ENCODE data around the gene SLC37A1. TPM values are rescaled to one million over a fixed set of nuclear protein-coding genes. Genes with fewer than 3 reads are reported as not detected.

SLC37A1 gene
- total RNA-seq, 1 experiment from 2014 or later = 11.2 TPM

DNA sequence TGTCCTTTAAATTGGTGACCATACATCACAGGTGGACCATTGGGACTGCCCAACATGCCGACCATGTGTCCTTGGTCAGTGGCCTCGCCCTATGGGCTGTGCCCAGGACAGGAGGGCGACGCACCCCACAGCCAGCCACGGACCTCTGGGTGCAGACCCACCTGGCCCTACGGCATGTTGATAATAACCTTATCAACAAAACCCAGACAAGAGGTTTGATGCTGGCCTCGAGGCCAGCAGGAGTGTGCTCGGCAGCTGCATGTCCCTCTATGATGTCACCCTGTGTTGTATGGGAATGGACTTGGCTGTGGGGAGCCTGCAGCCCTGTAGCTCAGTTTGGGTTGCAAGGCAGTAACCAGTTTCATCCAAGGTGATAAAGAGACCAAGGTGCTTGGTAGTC is 32.1 kb downstream of the SLC37A1 start:
- Histone ChIP-seq H3K27ac (ENCODE audit: low read depth, low read length, poor library complexity, severe bottlenecking) (no peak overlapping the region), H3K36me3 (ENCODE audit: insufficient read depth, low read length, poor library complexity, severe bottlenecking) (no peaks in the 10 kb centered on the region), H3K27me3 (replicated peaks; ENCODE audit: insufficient read depth, low read depth, low read length, poor library complexity) (no peaks in the 10 kb centered on the region), H3K4me3 (ENCODE audit: low read depth, low read length, poor library complexity, severe bottlenecking) (no peak overlapping the region), H3K4me1 (ENCODE audit: insufficient read depth, low read length, poor library complexity, severe bottlenecking) (no peaks in the 10 kb centered on the region), H3K9me3 (ENCODE audit: low read depth, low read length, poor library complexity, severe bottlenecking) (no peaks in the 10 kb centered on the region)
- BruUV-seq (replicated peaks) = no TSS peak
- TF ChIP-seq, protein P1, sequence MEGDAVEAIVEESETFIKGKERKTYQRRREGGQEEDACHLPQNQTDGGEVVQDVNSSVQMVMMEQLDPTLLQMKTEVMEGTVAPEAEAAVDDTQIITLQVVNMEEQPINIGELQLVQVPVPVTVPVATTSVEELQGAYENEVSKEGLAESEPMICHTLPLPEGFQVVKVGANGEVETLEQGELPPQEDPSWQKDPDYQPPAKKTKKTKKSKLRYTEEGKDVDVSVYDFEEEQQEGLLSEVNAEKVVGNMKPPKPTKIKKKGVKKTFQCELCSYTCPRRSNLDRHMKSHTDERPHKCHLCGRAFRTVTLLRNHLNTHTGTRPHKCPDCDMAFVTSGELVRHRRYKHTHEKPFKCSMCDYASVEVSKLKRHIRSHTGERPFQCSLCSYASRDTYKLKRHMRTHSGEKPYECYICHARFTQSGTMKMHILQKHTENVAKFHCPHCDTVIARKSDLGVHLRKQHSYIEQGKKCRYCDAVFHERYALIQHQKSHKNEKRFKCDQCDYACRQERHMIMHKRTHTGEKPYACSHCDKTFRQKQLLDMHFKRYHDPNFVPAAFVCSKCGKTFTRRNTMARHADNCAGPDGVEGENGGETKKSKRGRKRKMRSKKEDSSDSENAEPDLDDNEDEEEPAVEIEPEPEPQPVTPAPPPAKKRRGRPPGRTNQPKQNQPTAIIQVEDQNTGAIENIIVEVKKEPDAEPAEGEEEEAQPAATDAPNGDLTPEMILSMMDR (conservative IDR thresholded peaks at IDR 0.05; ENCODE audit: low read depth, low read length) = no peak
- no peak for TF ChIP-seq EZH2 (IDR thresholded peaks at IDR 0.05; ENCODE audit: borderline replicate concordance, low read depth, low read length, poor library complexity, severe bottlenecking)
- DNase-seq (ENCODE audit: low spot score) = no peak
- CTCF ChIA-PET = no interaction called here
- POLR2A ChIA-PET (ENCODE audit: low non-redundant PET) = no interaction called here
- intact Hi-C loops (cut with micrococcal nuclease; ENCODE audit: unreplicated experiment) = no loop called here

DNA sequence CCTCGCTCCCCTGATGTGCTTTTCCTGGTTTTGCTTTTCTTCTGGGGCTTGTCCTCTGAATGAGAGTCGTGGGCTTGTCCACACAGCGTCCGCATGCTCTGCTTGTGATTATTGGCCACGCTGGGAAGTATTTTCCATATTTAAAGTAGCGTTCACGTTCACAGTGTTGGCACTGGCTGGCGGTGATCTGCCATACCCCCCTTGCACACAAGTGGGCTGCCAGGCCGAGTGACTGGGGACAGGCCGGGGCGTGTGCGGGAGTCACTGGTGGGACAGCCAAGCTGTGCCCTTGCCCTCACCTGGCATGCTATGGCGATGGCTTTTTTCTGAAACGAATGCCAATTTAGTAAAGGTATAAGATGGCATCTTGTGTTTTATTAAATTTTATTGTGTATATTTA is 32.8 kb downstream of the SLC37A1 start:
- no TSS peak for BruUV-seq (replicated peaks)
- ChIA-PET POLR2A (ENCODE audit: low non-redundant PET) (no interaction called here), CTCF (no interaction called here)
- Histone ChIP-seq H3K4me1 (ENCODE audit: insufficient read depth, low read length, poor library complexity, severe bottlenecking) (no peaks in the 10 kb centered on the region), H3K27ac (ENCODE audit: low read depth, low read length, poor library complexity, severe bottlenecking) (no peak overlapping the region), H3K27me3 (replicated peaks; ENCODE audit: insufficient read depth, low read depth, low read length, poor library complexity) (no peaks in the 10 kb centered on the region), H3K36me3 (ENCODE audit: insufficient read depth, low read length, poor library complexity, severe bottlenecking) (no peaks in the 10 kb centered on the region), H3K9me3 (ENCODE audit: low read depth, low read length, poor library complexity, severe bottlenecking) (no peaks in the 10 kb centered on the region), H3K4me3 (ENCODE audit: low read depth, low read length, poor library complexity, severe bottlenecking) (no peak overlapping the region)
- intact Hi-C loops (cut with micrococcal nuclease; ENCODE audit: unreplicated experiment) = no loop called here
- TF ChIP-seq, protein P1 (conservative IDR thresholded peaks at IDR 0.05; ENCODE audit: low read depth, low read length) = no peak
- no peak for TF ChIP-seq EZH2 (IDR thresholded peaks at IDR 0.05; ENCODE audit: borderline replicate concordance, low read depth, low read length, poor library complexity, severe bottlenecking)
- no peak for DNase-seq (ENCODE audit: low spot score)

DNA sequence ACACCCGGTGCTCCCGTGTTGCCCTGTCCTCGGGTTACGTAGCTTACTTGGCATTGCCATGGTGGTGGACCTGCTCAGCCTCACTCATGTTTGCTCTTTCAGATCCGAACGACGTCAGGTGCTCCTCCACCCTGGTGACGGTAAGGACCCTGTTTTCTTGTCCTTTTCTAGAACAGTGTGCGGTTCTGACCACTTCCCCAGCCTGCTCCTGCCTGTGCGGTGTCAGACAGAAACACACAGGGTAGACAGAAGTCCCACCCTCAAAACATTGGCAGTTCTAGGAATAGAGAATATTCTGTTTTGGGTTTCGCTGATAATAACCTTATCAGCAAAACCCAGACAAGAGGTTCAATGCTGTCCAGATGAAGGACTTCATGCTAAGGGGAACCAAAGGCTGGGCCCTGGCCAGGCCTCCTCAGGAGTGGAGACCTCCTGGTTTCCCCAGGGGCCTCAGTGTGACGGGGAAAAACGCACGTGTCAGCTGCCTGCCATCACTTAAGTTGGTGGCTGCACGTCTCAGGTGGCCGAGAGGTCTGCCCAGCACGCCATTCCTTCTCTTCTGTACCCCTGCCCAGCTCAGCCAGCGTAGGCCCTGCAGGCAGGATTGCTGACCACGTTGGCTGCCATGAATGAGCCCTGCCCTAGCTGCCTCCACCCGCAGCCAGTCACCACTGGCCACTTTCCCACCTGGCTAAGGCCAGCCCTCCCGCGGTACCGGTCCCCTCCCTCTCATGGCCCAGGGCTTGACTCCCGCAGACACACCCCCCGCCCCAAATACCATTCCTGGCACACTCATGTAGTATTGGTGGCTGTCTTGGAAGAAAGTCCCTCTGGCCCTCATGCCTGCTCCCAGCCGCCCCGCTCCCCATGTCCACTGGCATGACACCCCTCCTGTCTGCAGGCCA is 33.6 kb downstream of the SLC37A1 start:
- Histone ChIP-seq H3K36me3 (ENCODE audit: insufficient read depth, low read length, poor library complexity, severe bottlenecking) (no peaks in the 10 kb centered on the region), H3K27ac (ENCODE audit: low read depth, low read length, poor library complexity, severe bottlenecking) (no peak overlapping the region), H3K4me1 (ENCODE audit: insufficient read depth, low read length, poor library complexity, severe bottlenecking) (no peaks in the 10 kb centered on the region), H3K4me3 (ENCODE audit: low read depth, low read length, poor library complexity, severe bottlenecking) (no peak overlapping the region), H3K9me3 (ENCODE audit: low read depth, low read length, poor library complexity, severe bottlenecking) (no peaks in the 10 kb centered on the region), H3K27me3 (replicated peaks; ENCODE audit: insufficient read depth, low read depth, low read length, poor library complexity) (no peaks in the 10 kb centered on the region)
- intact Hi-C loops (cut with micrococcal nuclease; ENCODE audit: unreplicated experiment) = no loop called here
- no peak for TF ChIP-seq EZH2 (IDR thresholded peaks at IDR 0.05; ENCODE audit: borderline replicate concordance, low read depth, low read length, poor library complexity, severe bottlenecking)
- TF ChIP-seq, protein P1 (conservative IDR thresholded peaks at IDR 0.05; ENCODE audit: low read depth, low read length) = no peak
- BruUV-seq (replicated peaks) = no TSS peak
- CTCF ChIA-PET = no interaction called here
- no peak for DNase-seq (ENCODE audit: low spot score)
- POLR2A ChIA-PET (ENCODE audit: low non-redundant PET) = no interaction called here

Measured in A673 (cell line).